K562 (cell line): ENCODE data around the gene TSPAN13. TPM values are rescaled to one million over a fixed set of nuclear protein-coding genes. Genes with fewer than 3 reads are reported as not detected.

Source experiments
- ATAC-seq: fragments of 200-7000 bp; cut with Tn5 transposase; 3 replicates; pipeline ENCODE4 v1.9.1; 2020; ENCODE audit warnings: moderate library complexity
- BruUV-seq: library from RNA; stranded (reverse); fragments of 400-500 nt; replicated peaks from 2 replicates; lab custom pipeline; 2021; lab: Mats Ljungman, UMichigan
- CTCF ChIA-PET: fragments of 300-600 bp; formaldehyde crosslinking; extraction: SDS; loops from one replicate; lab custom pipeline; 2021; ENCODE audit warnings: low intra/inter-chr PET ratio; lab: Yijun Ruan, JAX
- POLR2A ChIA-PET: fragments of 300-600, 350-650 bp; sonication (Branson Sonifier 250); formaldehyde crosslinking; extraction: SDS; loops from one replicate; lab custom pipeline; 2021; ENCODE audit warnings: antibody characterized with exemption, inconsistent platforms; lab: Yijun Ruan, JAX
- DNase-seq, 4 experiments: peaks; one replicate each; pipeline versions ENCODE4 v3.0.0 to v3.0.0-alpha.2; 2011 to 2018; ENCODE audit warnings: low spot score in 3 of 4, mixed read lengths in 3 of 4; ENCODE audit errors: extremely low read depth in 1 of 4
- FAIRE-seq: peaks from 2 replicates; lab custom pipeline; 2011; peaks lifted over from hg19 to GRCh38; lab: Jason Lieb, UNC
- H2AFZ ChIP-seq: 2 replicates; pipeline ENCODE4 v1.6.0; 2011; ENCODE audit warnings: low read depth, low read length, control low read depth, inconsistent platforms
- H3K27ac ChIP-seq: fragments of 200-600 bp; 3 replicates; pipeline ENCODE4 v1.8.0; 2011; ENCODE audit warnings: low read depth, mild to moderate bottlenecking, control low read depth, inconsistent platforms, low read length, moderate library complexity, mixed read lengths; ENCODE audit errors: extremely low read depth
- H3K27me3 ChIP-seq, 2 experiments: fragments of 300-600 bp in 1 of 2; 2 replicates in 1 of 2; 3 replicates in 1 of 2; pipeline versions ENCODE4 v1.6.0 to v1.8.0; 2011; ENCODE audit warnings: inconsistent platforms in 2 of 2, low read length in 2 of 2, mild to moderate bottlenecking in 1 of 2, mixed read lengths in 1 of 2, moderate library complexity in 1 of 2; ENCODE audit not compliant: control insufficient read depth in 2 of 2, insufficient read depth in 2 of 2
- H3K36me3 ChIP-seq: fragments of 300-600 bp; 3 replicates; pipeline ENCODE4 v1.8.0; 2011; ENCODE audit warnings: mild to moderate bottlenecking, low read length, inconsistent platforms; ENCODE audit not compliant: control insufficient read depth, insufficient read depth
- H3K4me1 ChIP-seq, 2 experiments: fragments of 200-600 bp in 1 of 2; replicated peaks in 1 of 2; 2 replicates in 1 of 2; 3 replicates in 1 of 2; pipeline versions ENCODE4 v1.5.1 to v1.8.0; 2011; ENCODE audit warnings: inconsistent platforms in 2 of 2, low read length in 2 of 2, mild to moderate bottlenecking in 1 of 2, mixed read lengths in 1 of 2, moderate library complexity in 1 of 2; ENCODE audit not compliant: control insufficient read depth in 2 of 2, insufficient read depth in 2 of 2
- H3K4me2 ChIP-seq: 2 replicates; pipeline ENCODE4 v1.6.1; 2011; ENCODE audit warnings: low read length, control low read depth, inconsistent platforms, mixed read lengths; ENCODE audit not compliant: insufficient read depth
- H3K4me3 ChIP-seq: fragments of 200-600 bp; sonication (generic), shearing (Covaris generic); 2 replicates; pipeline ENCODE4 v1.5.1; 2016; ENCODE audit warnings: control low read depth, inconsistent platforms
- H3K79me2 ChIP-seq: fragments of 200-600 bp; 3 replicates; pipeline ENCODE4 v1.8.0; 2011; ENCODE audit warnings: low read length, inconsistent platforms; ENCODE audit not compliant: control insufficient read depth, insufficient read depth
- H3K9ac ChIP-seq, 2 experiments: 2 replicates each; pipeline versions ENCODE4 v1.6.0 to v1.6.1; 2011; ENCODE audit warnings: low read depth in 2 of 2, low read length in 2 of 2, control low read depth in 1 of 2, inconsistent platforms in 1 of 2, mild to moderate bottlenecking in 1 of 2, mixed read lengths in 1 of 2; ENCODE audit not compliant: insufficient read depth in 1 of 2
- H3K9me1 ChIP-seq: one replicate; pipeline ENCODE4 v1.6.0; 2011; ENCODE audit warnings: inconsistent platforms, mild to moderate bottlenecking, low read length, moderate library complexity; ENCODE audit not compliant: control insufficient read depth, insufficient read depth
- H3K9me3 ChIP-seq: replicated peaks from 2 replicates; pipeline ENCODE4 v1.5.1; 2011; ENCODE audit warnings: low read depth, low read length, inconsistent platforms; ENCODE audit not compliant: control insufficient read depth, insufficient read depth
- H4K20me1 ChIP-seq: replicated peaks from 2 replicates; pipeline ENCODE4 v1.6.1; 2011; ENCODE audit warnings: low read length, inconsistent platforms, mixed read lengths; ENCODE audit not compliant: control insufficient read depth, insufficient read depth
- CSDE1 ChIP-seq, 2 experiments: fragments of 450-650 bp; IDR thresholded peaks; 2 replicates each; pipeline ENCODE4 v1.6.1; 2016; ENCODE audit warnings: mild to moderate bottlenecking in 1 of 2
- HNRNPK ChIP-seq: fragments of 200-400 bp; formaldehyde crosslinking; IDR thresholded peaks from one replicate; pipeline ENCODE4 v1.6.1; 2018; ENCODE audit warnings: mild to moderate bottlenecking, low read depth, low read length; ENCODE audit not compliant: poor library complexity, severe bottlenecking
- MAFF ChIP-seq: IDR thresholded peaks from 2 replicates; pipeline ENCODE4 v1.6.1; 2012; ENCODE audit warnings: low read length, improper control_type of control experiment
- MAFG ChIP-seq: fragments of 450-650 bp; conservative IDR thresholded peaks from 2 replicates; pipeline ENCODE4 v1.6.1; 2016; ENCODE audit warnings: missing genetic modification characterization, missing compliant biosample characterization
- MAFK ChIP-seq: IDR thresholded peaks from 2 replicates; pipeline ENCODE4 v1.6.1; 2011; ENCODE audit warnings: low read length, improper control_type of control experiment
- MTA3 ChIP-seq: fragments of 450-650 bp; formaldehyde crosslinking; IDR thresholded peaks from 2 replicates; pipeline ENCODE4 v1.6.1; 2017; ENCODE audit warnings: mild to moderate bottlenecking, borderline replicate concordance
- POLR3A ChIP-seq: IDR thresholded peaks from 2 replicates; pipeline ENCODE4 v1.6.1; 2011; ENCODE audit warnings: borderline replicate concordance, mild to moderate bottlenecking, moderate library complexity; ENCODE audit not compliant: insufficient read length, insufficient read depth; ENCODE audit errors: extremely low read depth
- PTTG1 ChIP-seq: fragments of 450-650 bp; IDR thresholded peaks from 2 replicates; pipeline ENCODE4 v1.6.1; 2016; ENCODE audit warnings: low read depth, mild to moderate bottlenecking, missing genetic modification characterization, missing compliant biosample characterization
- RB1 ChIP-seq: fragments of 450-650 bp; IDR thresholded peaks from 2 replicates; pipeline ENCODE4 v1.6.1; 2017; ENCODE audit warnings: low read depth, mild to moderate bottlenecking
- SIN3B ChIP-seq: fragments of 450-650 bp; IDR thresholded peaks from 2 replicates; pipeline ENCODE4 v1.6.1; 2017; ENCODE audit warnings: low read depth, mild to moderate bottlenecking, moderate library complexity
- TAF7 ChIP-seq: fragments of 450-650 bp; IDR thresholded peaks from 2 replicates; pipeline ENCODE4 v1.6.1; 2016; ENCODE audit warnings: missing genetic modification characterization, missing compliant biosample characterization
- TAL1 ChIP-seq: fragments of 450-650 bp; IDR thresholded peaks from 2 replicates; pipeline ENCODE4 v1.6.1; 2016; ENCODE audit warnings: mild to moderate bottlenecking
- TCF3 ChIP-seq: sonication (generic); formaldehyde crosslinking; IDR thresholded peaks from 2 replicates; pipeline ENCODE4 v1.4.0; 2020; ENCODE audit warnings: mild to moderate bottlenecking, missing genetic modification reagents
- ZNF143 ChIP-seq: sonication (generic); formaldehyde crosslinking; IDR thresholded peaks from 2 replicates; pipeline ENCODE4 v1.9.0; 2022; ENCODE audit warnings: mild to moderate bottlenecking, missing genetic modification reagents
- ZNF316 ChIP-seq: fragments of 450-650 bp; IDR thresholded peaks from 2 replicates; pipeline ENCODE4 v1.6.1; 2016
- WGBS: fragments of 100-300 bp; shearing (Covaris generic); methylation state at CpG from one replicate; pipeline ENCODE4 v1.1.6; 2016; ENCODE audit warnings: low coverage, mixed read lengths; ENCODE audit not compliant: insufficient coverage; ENCODE audit errors: missing lambda C conversion rate; 5-methylcytosine and 5-hydroxymethylcytosine counted together
- in situ Hi-C: fragments of 300-500 bp; cut with MboI; formaldehyde crosslinking; loops from 4 replicates; pipeline ENCODE4 v1.15.0; 2018; ENCODE audit warnings: inconsistent platforms, mixed read lengths
- intact Hi-C: fragments of 100-400 bp; cut with micrococcal nuclease; formaldehyde crosslinking; loops from 2 replicates; pipeline ENCODE4 v1.14.2; 2022
- polyA plus RNA-seq, 8 experiments: library from polyadenylated mRNA; depleted of rRNA in 4 of 8; stranded (reverse) in 5 of 8; unstranded in 3 of 8; fragments of >200 nt; fragmentation: Nextera tagmentation in 2 of 8; fragmentation: Illumina TruSeq in 1 of 8; extraction: Ambion mirVana in 2 of 8; extraction: Trizol in 1 of 8; gene quantifications; 2 replicates each; pipeline versions ENCODE4 v1.2.1 to v1.2.3, GENCODE V29; 2011 to 2014; ENCODE audit warnings: inconsistent platforms in 1 of 8, missing spikeins in 1 of 8
- total RNA-seq, 7 experiments: library from RNA; depleted of rRNA in 6 of 7; stranded (reverse); fragments of >200 nt in 6 of 7; fragmentation: Illumina TruSeq in 2 of 7; extraction: Trizol in 2 of 7; gene quantifications; 2 replicates each; pipeline versions ENCODE4 v1.2.1 to v1.2.3, GENCODE V29; 2011 to 2021; ENCODE audit warnings: low replicate concordance in 1 of 7
- TF ChIP-seq, protein P1 (sequence below): conservative IDR thresholded peaks from 2 replicates; pipeline ENCODE4 v1.6.1; 2011; ENCODE audit warnings: low read depth, mild to moderate bottlenecking, low read length; ENCODE audit not compliant: control insufficient read depth

Gene TSPAN13
- total and polyA plus RNA-seq, 9 of the 15 experiments (the other 6 are each of a cell fraction or from before 2014, with no cell fraction given): 7.8 to 46.3 (median 20.0) TPM

- no peak overlapping the region for H3K4me3 ChIP-seq
- no peaks in the 10 kb centered on the region for H4K20me1 ChIP-seq
- ATAC-seq (peak; percentile 46), DNase-seq (no peak)
- POLR2A ChIA-PET: no interaction called here
- no peak for TF ChIP-seq TCF3 (CRISPR knock-in tag)
- peak; percentile 35; the same call in 1 of the 2 replicates for TF ChIP-seq ZNF316
- no peak for TF ChIP-seq TAF7 (tag)
- TF ChIP-seq, all 486 proteins: peak for 1
- Histone ChIP-seq H3K79me2 (no peaks in the 10 kb centered on the region), H3K27ac (no peak overlapping the region; the same call in 2 of the 3 replicates), H3K9ac (no peak overlapping the region; a peak in 1 of 4 replicates), H3K9me3 (no peaks in the 10 kb centered on the region), H3K4me1 (peaks cover 0 to 3% of the 10 kb centered on the region in 2 experiments; a peak in 3 of 5 replicates), H3K9me1 (no peaks in the 10 kb centered on the region), H3K4me2 (no peak overlapping the region), H2AFZ (peak overlapping the region; percentile 19; the same call in 1 of the 2 replicates), H3K27me3 (no peaks in the 10 kb centered on the region), H3K36me3 (no peaks in the 10 kb centered on the region)
- 53% methylated on average over 3 of the region's 3 CpGs for WGBS
- in situ Hi-C loops (no loop called here), intact Hi-C loops (no loop called here)
- CTCF ChIA-PET: no interaction called here
- BruUV-seq: no TSS peak
- no peak for FAIRE-seq
These were observed 22.6 kb upstream of the TSPAN13 start for GRCh38 chr7:16730937-16731336.

- Histone ChIP-seq H3K4me3 (no peak overlapping the region), H3K36me3 (no peaks in the 10 kb centered on the region), H3K9ac (no peak overlapping the region), H3K4me1 (peaks cover under 1 to 6% of the 10 kb centered on the region in 2 experiments; a peak in 3 of 5 replicates), H2AFZ (no peak overlapping the region), H3K79me2 (no peaks in the 10 kb centered on the region), H3K27me3 (no peaks in the 10 kb centered on the region), H4K20me1 (no peaks in the 10 kb centered on the region), H3K9me1 (no peaks in the 10 kb centered on the region), H3K4me2 (no peak overlapping the region), H3K27ac (no peak overlapping the region), H3K9me3 (no peaks in the 10 kb centered on the region)
- WGBS: 95% methylated on average over 4 of the region's 4 CpGs
- FAIRE-seq (no peak), DNase-seq (no peak), ATAC-seq (no peak)
- in situ Hi-C loops (no loop called here), intact Hi-C loops (no loop called here)
- POLR2A ChIA-PET: interaction anchor here (0.6 kb wide), 1 partner anchor 14 kb away, joined by 3 read pairs; no protein-coding TSS in a partner anchor
- BruUV-seq: no TSS peak
- CTCF ChIA-PET: no interaction called here
- TF ChIP-seq RB1: no peak
- TF ChIP-seq MAFG: 0 out of 2 replicates have a peak, but pooled peaks have one; percentile 39
- no peak for TF ChIP-seq POLR3A
- TF ChIP-seq PTTG1 (tag): no peak
- TF ChIP-seq MAFF: peak; percentile 30; the same call in 1 of the 2 replicates
- TF ChIP-seq CSDE1 (IDR thresholded peaks at IDR 0.05): no peak
- TF ChIP-seq, protein P1, sequence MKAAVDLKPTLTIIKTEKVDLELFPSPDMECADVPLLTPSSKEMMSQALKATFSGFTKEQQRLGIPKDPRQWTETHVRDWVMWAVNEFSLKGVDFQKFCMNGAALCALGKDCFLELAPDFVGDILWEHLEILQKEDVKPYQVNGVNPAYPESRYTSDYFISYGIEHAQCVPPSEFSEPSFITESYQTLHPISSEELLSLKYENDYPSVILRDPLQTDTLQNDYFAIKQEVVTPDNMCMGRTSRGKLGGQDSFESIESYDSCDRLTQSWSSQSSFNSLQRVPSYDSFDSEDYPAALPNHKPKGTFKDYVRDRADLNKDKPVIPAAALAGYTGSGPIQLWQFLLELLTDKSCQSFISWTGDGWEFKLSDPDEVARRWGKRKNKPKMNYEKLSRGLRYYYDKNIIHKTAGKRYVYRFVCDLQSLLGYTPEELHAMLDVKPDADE: no peak
- TF ChIP-seq MAFK: peak; percentile 17; the same call in 1 of the 2 replicates
- TF ChIP-seq TAL1: no peak
- TF ChIP-seq MTA3: no peak
- TF ChIP-seq ZNF143: no peak
- TF ChIP-seq SIN3B: no peak
- TF ChIP-seq HNRNPK: no peak
These were observed 20.7 kb upstream of the TSPAN13 start for GRCh38 chr7:16732828-16733227.
